Choroid plexus epithelial cell (primary cell): ENCODE data around the gene C8A.
A peak's percentile ranks its signal among the peaks of the same experiment; 100 is the strongest.

Source experiments
- DNase-seq: peaks from one replicate; pipeline ENCODE4 v3.0.0-alpha.2; 2010; ENCODE audit warnings: low read depth
- H3K4me3 ChIP-seq: 2 replicates; pipeline ENCODE4 v1.5.1; 2011; ENCODE audit warnings: low read depth, mild to moderate bottlenecking, control low read depth, low read length, moderate library complexity
- CTCF ChIP-seq: conservative IDR thresholded peaks from 2 replicates; pipeline ENCODE4 v1.5.1; 2011; ENCODE audit warnings: low read depth, mild to moderate bottlenecking, control low read depth, inconsistent platforms, low read length, moderate library complexity

The C8A gene

GRCh38 chr1:56835657-56836056, 18.9 kb upstream of the C8A start:
- no peak for TF ChIP-seq CTCF
- DNase-seq = no peak
- no peak overlapping the region for H3K4me3 ChIP-seq

- H3K4me3 ChIP-seq = no peak overlapping the region
- no peak for DNase-seq
- no peak for TF ChIP-seq CTCF
Observed at GRCh38 chr1:56836359-56836758, 18.2 kb upstream of the C8A start.

- no peak for DNase-seq
- H3K4me3 ChIP-seq = no peak overlapping the region
- TF ChIP-seq CTCF = no peak
Observed at GRCh38 chr1:56837244-56837939, 17.2 kb upstream of the C8A start.

GRCh38 chr1:56838759-56839158, 15.8 kb upstream of the C8A start:
- no peak overlapping the region for H3K4me3 ChIP-seq
- peak; percentile 67 for DNase-seq
- TF ChIP-seq CTCF = no peak

- no peak for DNase-seq
- H3K4me3 ChIP-seq = no peak overlapping the region
- no peak for TF ChIP-seq CTCF
Observed at GRCh38 chr1:56843544-56843943, 11.1 kb upstream of the C8A start.

GRCh38 chr1:56844545-56845136, 10.0 kb upstream of the C8A start:
- no peak for TF ChIP-seq CTCF

GRCh38 chr1:56845343-56845742, 9.3 kb upstream of the C8A start:
- no peak overlapping the region for H3K4me3 ChIP-seq
- DNase-seq = no peak
- no peak for TF ChIP-seq CTCF

More at GRCh38 chr1:56844545-56845136, 10.0 kb upstream of the C8A start:
- H3K4me3 ChIP-seq = no peak overlapping the region
- DNase-seq = no peak
